H9 (cell line): ENCODE measurements around the gene GNB4. TPM values are rescaled to one million over a fixed set of nuclear protein-coding genes. Genes with fewer than 3 reads are reported as not detected.

Experiments
- DNase-seq: peaks from one replicate; pipeline ENCODE4 v3.0.0-alpha.2; 2017
- H2AFZ ChIP-seq: one replicate; pipeline ENCODE4 v1.6.1; 2013; ENCODE audit warnings: mild to moderate bottlenecking, low read length, control low read depth, moderate library complexity
- H2AK5ac ChIP-seq: 2 replicates; pipeline ENCODE4 v1.6.1; 2013; ENCODE audit warnings: low read length, control low read depth, mixed read lengths; ENCODE audit not compliant: insufficient read length
- H2BK120ac ChIP-seq: one replicate; pipeline ENCODE4 v1.6.1; 2013; ENCODE audit warnings: low read depth, mild to moderate bottlenecking, low read length, control low read depth, inconsistent platforms; ENCODE audit not compliant: poor library complexity, severe bottlenecking
- H2BK12ac ChIP-seq: 2 replicates; pipeline ENCODE4 v1.6.1; 2013; ENCODE audit warnings: low read length, control low read depth, mixed read lengths, low read depth; ENCODE audit not compliant: insufficient read length
- H2BK15ac ChIP-seq: 2 replicates; pipeline ENCODE4 v1.6.1; 2013; ENCODE audit warnings: low read depth, low read length, control low read depth
- H2BK20ac ChIP-seq: one replicate; pipeline ENCODE4 v1.6.1; 2013; ENCODE audit warnings: low read depth, mild to moderate bottlenecking, low read length, control low read depth, inconsistent platforms; ENCODE audit not compliant: poor library complexity, severe bottlenecking
- H2BK5ac ChIP-seq: 2 replicates; pipeline ENCODE4 v1.6.1; 2013; ENCODE audit warnings: low read length, control low read depth, mixed read lengths; ENCODE audit not compliant: insufficient read length
- H3K14ac ChIP-seq: 2 replicates; pipeline ENCODE4 v1.6.1; 2013; ENCODE audit warnings: low read length, control low read depth; ENCODE audit not compliant: insufficient read depth
- H3K18ac ChIP-seq: 2 replicates; pipeline ENCODE4 v1.6.1; 2013; ENCODE audit warnings: low read depth, mild to moderate bottlenecking, mixed read lengths, low read length, control low read depth; ENCODE audit not compliant: insufficient read length
- H3K23ac ChIP-seq: 2 replicates; pipeline ENCODE4 v1.6.1; 2013; ENCODE audit warnings: low read length, control low read depth, mixed read lengths, low read depth; ENCODE audit not compliant: insufficient read length
- H3K23me2 ChIP-seq: 2 replicates; pipeline ENCODE4 v1.6.1; 2013; ENCODE audit warnings: low read depth, mild to moderate bottlenecking, mixed read lengths, low read length, control low read depth; ENCODE audit not compliant: insufficient read length, poor library complexity, severe bottlenecking
- H3K27ac ChIP-seq: 2 replicates; pipeline ENCODE4 v1.5.1; 2013; ENCODE audit warnings: low read length, control low read depth, mixed read lengths, low read depth; ENCODE audit not compliant: insufficient read length
- H3K27me3 ChIP-seq: 2 replicates; pipeline ENCODE4 v1.6.1; 2013; ENCODE audit warnings: low read length, control low read depth, inconsistent platforms; ENCODE audit not compliant: insufficient read depth
- H3K4ac ChIP-seq: 2 replicates; pipeline ENCODE4 v1.6.1; 2013; ENCODE audit warnings: low read depth, mild to moderate bottlenecking, control low read depth, inconsistent platforms, low read length, moderate library complexity
- H3K4me1 ChIP-seq: 2 replicates; pipeline ENCODE4 v1.6.1; 2013; ENCODE audit warnings: low read length, control low read depth, inconsistent platforms; ENCODE audit not compliant: insufficient read depth
- H3K4me2 ChIP-seq: 2 replicates; pipeline ENCODE4 v1.6.1; 2013; ENCODE audit warnings: low read length, control low read depth, mixed read lengths; ENCODE audit not compliant: insufficient read length, insufficient read depth
- H3K56ac ChIP-seq: 2 replicates; pipeline ENCODE4 v1.6.1; 2013; ENCODE audit warnings: low read depth, mild to moderate bottlenecking, mixed read lengths, low read length, control low read depth; ENCODE audit not compliant: insufficient read length
- H3K79me1 ChIP-seq: 2 replicates; pipeline ENCODE4 v1.6.1; 2013; ENCODE audit warnings: low read depth, mild to moderate bottlenecking, moderate library complexity, low read length, control low read depth, inconsistent platforms; ENCODE audit not compliant: insufficient read depth, poor library complexity, severe bottlenecking
- H3K79me2 ChIP-seq: 2 replicates; pipeline ENCODE4 v1.6.1; 2013; ENCODE audit warnings: low read length, control low read depth, inconsistent platforms; ENCODE audit not compliant: insufficient read depth
- H3K9ac ChIP-seq: 2 replicates; pipeline ENCODE4 v1.6.1; 2013; ENCODE audit warnings: low read length, control low read depth, mixed read lengths; ENCODE audit not compliant: insufficient read length; ENCODE audit errors: extremely low read depth
- H3K9me3 ChIP-seq: one replicate; pipeline ENCODE4 v1.6.1; 2013; ENCODE audit warnings: low read depth, low read length, inconsistent platforms; ENCODE audit not compliant: control insufficient read depth
- H3T11ph ChIP-seq: one replicate; pipeline ENCODE4 v1.6.1; 2013; ENCODE audit warnings: mild to moderate bottlenecking, low read length, control low read depth, inconsistent platforms
- H4K20me1 ChIP-seq: one replicate; pipeline ENCODE4 v1.6.1; 2013; ENCODE audit not compliant: control insufficient read depth, insufficient read length, insufficient read depth
- H4K5ac ChIP-seq: 2 replicates; pipeline ENCODE4 v1.6.1; 2013; ENCODE audit warnings: low read depth, mild to moderate bottlenecking, mixed read lengths, low read length, control low read depth; ENCODE audit not compliant: insufficient read length
- H4K8ac ChIP-seq: replicated peaks from 2 replicates; pipeline ENCODE4 v1.6.1; 2013; ENCODE audit warnings: low read length, control low read depth, mixed read lengths, low read depth; ENCODE audit not compliant: insufficient read length
- H4K91ac ChIP-seq: 2 replicates; pipeline ENCODE4 v1.6.1; 2013; ENCODE audit warnings: low read depth, mild to moderate bottlenecking, moderate library complexity, mixed read lengths, low read length, control low read depth; ENCODE audit not compliant: insufficient read length
- H3K27ac Mint-ChIP-seq, 3 experiments: 2 replicates in 2 of 3; 3 replicates in 1 of 3; pipeline ENCODE4 v1.8.0; 2020 to 2021; ENCODE audit warnings: mixed read lengths in 3 of 3, mild to moderate bottlenecking in 1 of 3, moderate library complexity in 1 of 3
- H3K27me3 Mint-ChIP-seq: 2 replicates; pipeline ENCODE4 v1.8.0; 2021; ENCODE audit warnings: low read depth, mild to moderate bottlenecking, moderate library complexity, mixed read lengths
- H3K36me3 Mint-ChIP-seq, 3 experiments: 2 replicates in 2 of 3; 3 replicates in 1 of 3; pipeline ENCODE4 v1.8.0; 2020 to 2021; ENCODE audit warnings: low read depth in 3 of 3, mixed read lengths in 3 of 3; ENCODE audit not compliant: insufficient read depth in 1 of 3
- H3K4me1 Mint-ChIP-seq, 2 experiments: 2 replicates each; pipeline ENCODE4 v1.8.0; 2020; ENCODE audit warnings: mixed read lengths in 2 of 2
- H3K4me3 Mint-ChIP-seq, 2 experiments: 2 replicates in 1 of 2; 3 replicates in 1 of 2; pipeline ENCODE4 v1.8.0; 2020 to 2021; ENCODE audit warnings: mild to moderate bottlenecking in 2 of 2, mixed read lengths in 2 of 2, moderate library complexity in 1 of 2
- H3K9me3 Mint-ChIP-seq, 2 experiments: 2 replicates in 1 of 2; 3 replicates in 1 of 2; pipeline ENCODE4 v1.8.0; 2020; ENCODE audit warnings: mild to moderate bottlenecking in 2 of 2, mixed read lengths in 2 of 2, moderate library complexity in 1 of 2
- WGBS: extraction: QIAGEN DNeasy Blood & Tissue Kit; methylation state at CpG from one replicate; pipeline ENCODE4 v1.1.7; 2013; ENCODE audit warnings: missing lambda C conversion rate, low lambda C conversion rate, mixed read lengths; ENCODE audit not compliant: insufficient read length; ENCODE audit errors: extremely low coverage; 5-methylcytosine and 5-hydroxymethylcytosine counted together
- total RNA-seq: library from RNA; stranded (reverse); gene quantifications from 2 replicates; pipeline ENCODE4 v1.2.1, GENCODE V29; 2021
- TF ChIP-seq, protein P1 (sequence below): fragments of 200-600 bp; sonication (generic); conservative IDR thresholded peaks from 3 replicates; pipeline ENCODE4 v1.8.0; 2021; ENCODE audit warnings: antibody characterized with exemption, mild to moderate bottlenecking

Gene GNB4
- total RNA-seq, 1 experiment from 2014 or later = 25.0 TPM

DNA sequence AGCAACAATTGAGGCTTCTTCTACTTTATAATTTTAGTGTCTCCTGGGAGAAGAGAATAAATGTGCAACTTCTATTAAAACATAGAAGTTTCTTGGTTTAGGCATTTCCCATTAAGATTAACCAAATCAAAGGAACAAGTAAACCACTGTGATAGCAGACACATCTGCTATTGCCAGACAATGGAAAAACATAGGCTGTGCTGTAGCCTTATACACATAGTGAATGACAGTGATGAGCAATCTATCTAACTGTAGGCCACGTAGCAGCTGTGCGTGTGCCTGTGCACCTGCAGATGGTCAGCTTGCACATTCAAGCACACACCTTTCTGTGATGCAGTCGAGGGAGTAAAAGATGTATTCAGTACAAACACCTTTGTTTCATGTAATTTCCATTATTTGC lies 32.7 kb downstream of the GNB4 start:
- DNase-seq = no peak
- H3K9me3 ChIP-seq = no peaks in the 10 kb centered on the region
- no peak overlapping the region for H3K23ac ChIP-seq
- H3K79me1 ChIP-seq = no peaks in the 10 kb centered on the region
- no peak overlapping the region for H3K9ac ChIP-seq
- no peak overlapping the region for H3K14ac ChIP-seq
- Mint-ChIP-seq H3K4me3 (no peak overlapping the region), H3K4me1 (no peaks in the 10 kb centered on the region), H3K27ac (no peak overlapping the region), H3K36me3 (peaks cover 2 to 9% (median 8%) of the 10 kb centered on the region in 3 experiments; a peak in 4 of 7 replicates), H3K9me3 (no peaks in the 10 kb centered on the region), H3K27me3 (no peaks in the 10 kb centered on the region)
- no peak overlapping the region for H3K27ac ChIP-seq
- no peak overlapping the region for H2BK20ac ChIP-seq
- no CpG with 5 or more reads among the region's 3 CpGs for WGBS
- no peaks in the 10 kb centered on the region for H3K23me2 ChIP-seq
- H2BK120ac ChIP-seq = no peak overlapping the region
- H4K8ac ChIP-seq = no peak overlapping the region
- no peaks in the 10 kb centered on the region for H3K79me2 ChIP-seq
- H4K91ac ChIP-seq = no peak overlapping the region
- no peak overlapping the region for H3K4ac ChIP-seq
- H4K5ac ChIP-seq = no peak overlapping the region
- no peaks in the 10 kb centered on the region for H3K27me3 ChIP-seq
- no peak overlapping the region for H3K4me2 ChIP-seq
- no peaks in the 10 kb centered on the region for H4K20me1 ChIP-seq
- no peak overlapping the region for H2AFZ ChIP-seq
- no peak overlapping the region for H2BK15ac ChIP-seq
- H3K18ac ChIP-seq = no peak overlapping the region
- no peak overlapping the region for H2BK5ac ChIP-seq
- no peak overlapping the region for H2AK5ac ChIP-seq
- no peak overlapping the region for H2BK12ac ChIP-seq
- H3K56ac ChIP-seq = no peak overlapping the region
- H3K4me1 ChIP-seq = no peaks in the 10 kb centered on the region
- TF ChIP-seq, protein P1, sequence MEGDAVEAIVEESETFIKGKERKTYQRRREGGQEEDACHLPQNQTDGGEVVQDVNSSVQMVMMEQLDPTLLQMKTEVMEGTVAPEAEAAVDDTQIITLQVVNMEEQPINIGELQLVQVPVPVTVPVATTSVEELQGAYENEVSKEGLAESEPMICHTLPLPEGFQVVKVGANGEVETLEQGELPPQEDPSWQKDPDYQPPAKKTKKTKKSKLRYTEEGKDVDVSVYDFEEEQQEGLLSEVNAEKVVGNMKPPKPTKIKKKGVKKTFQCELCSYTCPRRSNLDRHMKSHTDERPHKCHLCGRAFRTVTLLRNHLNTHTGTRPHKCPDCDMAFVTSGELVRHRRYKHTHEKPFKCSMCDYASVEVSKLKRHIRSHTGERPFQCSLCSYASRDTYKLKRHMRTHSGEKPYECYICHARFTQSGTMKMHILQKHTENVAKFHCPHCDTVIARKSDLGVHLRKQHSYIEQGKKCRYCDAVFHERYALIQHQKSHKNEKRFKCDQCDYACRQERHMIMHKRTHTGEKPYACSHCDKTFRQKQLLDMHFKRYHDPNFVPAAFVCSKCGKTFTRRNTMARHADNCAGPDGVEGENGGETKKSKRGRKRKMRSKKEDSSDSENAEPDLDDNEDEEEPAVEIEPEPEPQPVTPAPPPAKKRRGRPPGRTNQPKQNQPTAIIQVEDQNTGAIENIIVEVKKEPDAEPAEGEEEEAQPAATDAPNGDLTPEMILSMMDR = no peak
- no peak overlapping the region for H3T11ph ChIP-seq
